Stimulated activated CD4-positive, alpha-beta T cell treated with anti-CD3 and anti-CD28 coated beads, Interleukin-1b, Interleukin-23, amount 100 ng/mL, for 1 hour (primary cell): Measurements from ENCODE around the gene MED7.

ENCODE experiments used
- DNase-seq, 2 donors: peaks; one replicate each; pipeline ENCODE4 v3.0.0-alpha.2; 2020; ENCODE audit warnings: low read depth in 2 of 2

MED7 gene

GRCh38 chr5:157106630-157107461 is 35.8 kb downstream of the MED7 start:
- DNase-seq = no peak

- DNase-seq = no peak
Observed at GRCh38 chr5:157100140-157100679, 42.5 kb downstream of the MED7 start.

- DNase-seq = no peak
Observed at GRCh38 chr5:157088342-157088990, 54.2 kb downstream of the MED7 start.
